ENCODE results near the gene CLPTM1L.
"Not testable (repeated sequence)": the region's sequence is repeated elsewhere in the genome, so short reads cannot be mapped to it uniquely, and the experiment has no call there.

CLPTM1L gene

GRCh38 chr5:1380910-1381309, 36.0 kb upstream of the CLPTM1L start:
- no peak for DNase-seq

- peak; percentile 63 for DNase-seq
Observed at GRCh38 chr5:1380011-1380817, 35.3 kb upstream of the CLPTM1L start.

GRCh38 chr5:1378866-1379659, 34.2 kb upstream of the CLPTM1L start:
- no peak for DNase-seq

- no peak for DNase-seq
Observed at GRCh38 chr5:1378096-1378495, 33.2 kb upstream of the CLPTM1L start.

GRCh38 chr5:1376981-1377380, 32.1 kb upstream of the CLPTM1L start:
- no peak for DNase-seq

- DNase-seq: no peak
Observed at GRCh38 chr5:1375871-1376810, 31.2 kb upstream of the CLPTM1L start.

- DNase-seq: no peak
Observed at GRCh38 chr5:1374679-1375055, 29.8 kb upstream of the CLPTM1L start.

GRCh38 chr5:1374030-1374678, 29.3 kb upstream of the CLPTM1L start:
- DNase-seq: no peak

GRCh38 chr5:1371972-1372342, 27.1 kb upstream of the CLPTM1L start:
- not testable (repeated sequence) for DNase-seq

GRCh38 chr5:1371218-1371971, 26.5 kb upstream of the CLPTM1L start:
- DNase-seq: no peak

GRCh38 chr5:1370006-1370405, 25.1 kb upstream of the CLPTM1L start:
- DNase-seq: no peak

- DNase-seq: no peak
Observed at GRCh38 chr5:1368756-1369155, 23.9 kb upstream of the CLPTM1L start.

GRCh38 chr5:1368236-1368635, 23.3 kb upstream of the CLPTM1L start:
- no peak for DNase-seq

- no peak for DNase-seq
Observed at GRCh38 chr5:1367149-1367548, 22.2 kb upstream of the CLPTM1L start.

GRCh38 chr5:1366514-1366913, 21.6 kb upstream of the CLPTM1L start:
- DNase-seq: no peak

- DNase-seq: no peak
Observed at GRCh38 chr5:1364211-1364610, 19.3 kb upstream of the CLPTM1L start.

GRCh38 chr5:1363581-1363980, 18.7 kb upstream of the CLPTM1L start:
- no peak for DNase-seq

- no peak for DNase-seq
Observed at GRCh38 chr5:1363160-1363559, 18.3 kb upstream of the CLPTM1L start.

GRCh38 chr5:1362242-1363015, 17.5 kb upstream of the CLPTM1L start:
- DNase-seq: no peak

- no peak for DNase-seq
Observed at GRCh38 chr5:1360861-1361260, 16.0 kb upstream of the CLPTM1L start.

GRCh38 chr5:1360367-1360766, 15.5 kb upstream of the CLPTM1L start:
- DNase-seq: not testable (repeated sequence)

Data from stimulated activated CD4-positive, alpha-beta T cell treated with anti-CD3 and anti-CD28 coated beads, Interleukin-15, amount 100 ng/mL, for 24 hours (primary cell).